Stomach (tissue), 4 donors: ENCODE results near the gene PRELID3B.

Source experiments
- CTCF ChIP-seq, 7 experiments: fragments of 450-650 bp in 4 of 7; fragments of 200-600 bp in 3 of 7; sonication (generic) in 3 of 7; IDR thresholded peaks; one replicate each; pipeline ENCODE4 v1.5.1; 2016 to 2019; ENCODE audit warnings: antibody characterized with exemption in 7 of 7, control low read depth in 2 of 7, mild to moderate bottlenecking in 1 of 7
- EP300 ChIP-seq: sonication (generic); formaldehyde crosslinking; IDR thresholded peaks from one replicate; pipeline ENCODE4 v1.6.1; 2017; ENCODE audit warnings: antibody characterized with exemption
- POLR2AphosphoS5 ChIP-seq, 3 donors: sonication (generic); formaldehyde crosslinking; IDR thresholded peaks; one replicate each; pipeline ENCODE4 v1.6.1; 2016; ENCODE audit warnings: antibody characterized with exemption in 3 of 3

GRCh38 chr20:58990651-58991445 lies 51.7 kb downstream of the PRELID3B start:
- TF ChIP-seq CTCF (IDR thresholded peaks at IDR 0.05): no peak
- no peak for TF ChIP-seq EP300
- no peak for TF ChIP-seq POLR2AphosphoS5 (IDR thresholded peaks at IDR 0.05)
